SK-N-SH treated with all-trans-retinoic acid at 6 μM for 48 hours (cell line): ENCODE data around the gene NTSR1.

Experiments
- ATAC-seq: fragments of 200-7000 bp; cut with Tn5 transposase; 3 replicates; pipeline ENCODE4 v1.9.1; 2020; ENCODE audit warnings: mild to moderate bottlenecking, moderate library complexity
- ARNTL ChIP-seq: fragments of 450-650 bp; formaldehyde crosslinking; IDR thresholded peaks from 2 replicates; pipeline ENCODE4 v1.5.0; 2020; ENCODE audit warnings: low read depth, mild to moderate bottlenecking, moderate library complexity, borderline replicate concordance
- BACH2 ChIP-seq: fragments of 250-450 bp; sonication (Bioruptor Pico); IDR thresholded peaks from 2 replicates; pipeline ENCODE4 v1.9.0; 2021; ENCODE audit warnings: mild to moderate bottlenecking, borderline replicate concordance
- CREB5 ChIP-seq: fragments of 250-450 bp; sonication (Bioruptor Pico); IDR thresholded peaks from 2 replicates; pipeline ENCODE4 v1.5.1; 2020; ENCODE audit warnings: low read depth, mild to moderate bottlenecking, moderate library complexity
- CSDC2 ChIP-seq: fragments of 250-450 bp; sonication (Bioruptor Pico); IDR thresholded peaks from 2 replicates; pipeline ENCODE4 v1.5.0; 2020; ENCODE audit warnings: mild to moderate bottlenecking, moderate library complexity
- CSRNP3 ChIP-seq: fragments of 250-450 bp; sonication (Bioruptor Pico); IDR thresholded peaks from 2 replicates; pipeline ENCODE4 v1.5.1; 2021; ENCODE audit warnings: mild to moderate bottlenecking, moderate library complexity
- ESRRG ChIP-seq: fragments of 250-450 bp; sonication (Bioruptor Pico); IDR thresholded peaks from 2 replicates; pipeline ENCODE4 v1.6.1; 2021; ENCODE audit warnings: mild to moderate bottlenecking
- GLIS3 ChIP-seq: fragments of 250-450 bp; sonication (Bioruptor Pico); IDR thresholded peaks from 2 replicates; pipeline ENCODE4 v1.5.0; 2020; ENCODE audit warnings: mild to moderate bottlenecking, moderate library complexity
- ISL1 ChIP-seq: fragments of 250-450 bp; sonication (Bioruptor Pico); IDR thresholded peaks from 2 replicates; pipeline ENCODE4 v2.1.2; 2022; ENCODE audit warnings: mild to moderate bottlenecking, moderate library complexity
- OSR1 ChIP-seq: fragments of 250-450 bp; sonication (Bioruptor Pico); IDR thresholded peaks from 2 replicates; pipeline ENCODE4 v1.8.0; 2022; ENCODE audit warnings: moderate library complexity, mild to moderate bottlenecking, inconsistent platforms
- PATZ1 ChIP-seq: fragments of 250-450 bp; sonication (Bioruptor Pico); IDR thresholded peaks from 2 replicates; pipeline ENCODE4 v1.8.0; 2020; ENCODE audit warnings: mild to moderate bottlenecking, moderate library complexity, borderline replicate concordance
- PPARA ChIP-seq: fragments of 250-450 bp; sonication (Bioruptor Pico); IDR thresholded peaks from 2 replicates; pipeline ENCODE4 v1.5.0; 2020; ENCODE audit warnings: mild to moderate bottlenecking, borderline replicate concordance
- RARB ChIP-seq: fragments of 250-450 bp; sonication (Bioruptor Pico); IDR thresholded peaks from 2 replicates; pipeline ENCODE4 v1.8.0; 2021; ENCODE audit warnings: mild to moderate bottlenecking, moderate library complexity
- SNAI2 ChIP-seq: fragments of 250-450 bp; sonication (Bioruptor Pico); IDR thresholded peaks from 2 replicates; pipeline ENCODE4 v1.5.0; 2020; ENCODE audit warnings: mild to moderate bottlenecking, moderate library complexity
- TCF4 ChIP-seq: fragments of 250-450 bp; sonication (Bioruptor Pico); IDR thresholded peaks from 2 replicates; pipeline ENCODE4 v1.8.0; 2021; ENCODE audit warnings: mild to moderate bottlenecking, moderate library complexity, borderline replicate concordance
- TOX ChIP-seq: fragments of 250-450 bp; sonication (Bioruptor Pico); IDR thresholded peaks from 2 replicates; pipeline ENCODE4 v1.8.0; 2021; ENCODE audit warnings: mild to moderate bottlenecking, moderate library complexity, borderline replicate concordance
- ZFP3 ChIP-seq: fragments of 250-450 bp; sonication (Bioruptor Pico); IDR thresholded peaks from 2 replicates; pipeline ENCODE4 v1.5.0; 2020; ENCODE audit warnings: mild to moderate bottlenecking, moderate library complexity
- ZNF565 ChIP-seq: fragments of 450-650 bp; formaldehyde crosslinking; conservative IDR thresholded peaks from 2 replicates; pipeline ENCODE4 v1.5.0; 2020; ENCODE audit warnings: low read depth, mild to moderate bottlenecking, moderate library complexity
- ZNF8 ChIP-seq: fragments of 450-650 bp; formaldehyde crosslinking; IDR thresholded peaks from 2 replicates; pipeline ENCODE4 v1.5.0; 2020; ENCODE audit warnings: mild to moderate bottlenecking, moderate library complexity
- TF ChIP-seq, protein P1 (sequence below): fragments of 250-450 bp; sonication (Bioruptor Pico); IDR thresholded peaks from 2 replicates; pipeline ENCODE4 v1.8.0; 2021; ENCODE audit warnings: low read depth, mild to moderate bottlenecking, moderate library complexity, borderline replicate concordance
- TF ChIP-seq, protein P2 (sequence below): fragments of 250-450 bp; sonication (Bioruptor Pico); IDR thresholded peaks from 2 replicates; pipeline ENCODE4 v1.5.0; 2020; ENCODE audit warnings: mild to moderate bottlenecking, moderate library complexity

Gene NTSR1

DNA sequence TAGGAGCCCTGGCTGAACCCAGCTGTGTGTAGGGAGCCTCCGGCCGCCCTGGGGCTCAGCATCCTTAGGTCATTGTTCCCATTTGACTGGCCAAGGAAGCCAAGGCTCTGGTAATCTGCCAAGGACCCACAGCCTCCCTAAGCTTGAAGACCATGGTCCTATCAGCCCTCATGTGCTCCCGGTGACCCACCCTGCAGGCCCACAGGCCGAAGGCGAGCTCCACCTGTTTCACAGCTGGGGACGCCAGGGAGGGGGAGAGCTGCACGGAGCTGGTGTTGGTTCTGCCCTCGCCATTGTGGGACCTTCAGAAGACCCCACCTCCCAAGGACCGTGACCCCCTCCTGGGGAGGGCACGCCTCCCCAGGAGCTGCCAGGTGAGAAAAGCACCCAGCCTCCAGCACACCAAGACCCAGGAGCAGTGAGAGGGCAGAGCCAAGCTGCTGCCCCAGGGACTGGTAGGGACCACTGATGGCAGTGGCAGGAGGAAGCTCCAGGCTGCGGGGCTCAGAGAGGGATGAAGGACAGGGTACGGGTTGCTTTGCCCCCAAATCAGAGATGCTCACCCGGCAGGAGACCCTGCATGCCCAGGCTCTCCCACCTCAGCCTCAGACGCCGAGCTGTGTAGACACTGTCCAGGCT, 56.9 kb downstream of the NTSR1 start:
- TF ChIP-seq ZNF8 (CRISPR knock-in tag) (no peak), BACH2 (CRISPR knock-in tag) (no peak), CSRNP3 (CRISPR knock-in tag) (no peak), TOX (CRISPR knock-in tag) (no peak), SNAI2 (no peak), CSDC2 (CRISPR knock-in tag) (no peak), ZFP3 (no peak), ISL1 (CRISPR knock-in tag) (no peak), ESRRG (no peak), PATZ1 (CRISPR knock-in tag) (no peak), RARB (CRISPR knock-in tag) (no peak), PPARA (CRISPR knock-in tag) (no peak), GLIS3 (no peak), OSR1 (CRISPR knock-in tag) (no peak), ARNTL (CRISPR knock-in tag) (no peak)
- TF ChIP-seq, protein P1, sequence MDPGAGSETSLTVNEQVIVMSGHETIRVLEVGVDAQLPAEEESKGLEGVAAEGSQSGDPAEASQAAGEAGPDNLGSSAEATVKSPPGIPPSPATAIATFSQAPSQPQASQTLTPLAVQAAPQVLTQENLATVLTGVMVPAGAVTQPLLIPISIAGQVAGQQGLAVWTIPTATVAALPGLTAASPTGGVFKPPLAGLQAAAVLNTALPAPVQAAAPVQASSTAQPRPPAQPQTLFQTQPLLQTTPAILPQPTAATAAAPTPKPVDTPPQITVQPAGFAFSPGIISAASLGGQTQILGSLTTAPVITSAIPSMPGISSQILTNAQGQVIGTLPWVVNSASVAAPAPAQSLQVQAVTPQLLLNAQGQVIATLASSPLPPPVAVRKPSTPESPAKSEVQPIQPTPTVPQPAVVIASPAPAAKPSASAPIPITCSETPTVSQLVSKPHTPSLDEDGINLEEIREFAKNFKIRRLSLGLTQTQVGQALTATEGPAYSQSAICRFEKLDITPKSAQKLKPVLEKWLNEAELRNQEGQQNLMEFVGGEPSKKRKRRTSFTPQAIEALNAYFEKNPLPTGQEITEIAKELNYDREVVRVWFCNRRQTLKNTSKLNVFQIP (CRISPR knock-in tag): no peak
- TF ChIP-seq, protein P2, sequence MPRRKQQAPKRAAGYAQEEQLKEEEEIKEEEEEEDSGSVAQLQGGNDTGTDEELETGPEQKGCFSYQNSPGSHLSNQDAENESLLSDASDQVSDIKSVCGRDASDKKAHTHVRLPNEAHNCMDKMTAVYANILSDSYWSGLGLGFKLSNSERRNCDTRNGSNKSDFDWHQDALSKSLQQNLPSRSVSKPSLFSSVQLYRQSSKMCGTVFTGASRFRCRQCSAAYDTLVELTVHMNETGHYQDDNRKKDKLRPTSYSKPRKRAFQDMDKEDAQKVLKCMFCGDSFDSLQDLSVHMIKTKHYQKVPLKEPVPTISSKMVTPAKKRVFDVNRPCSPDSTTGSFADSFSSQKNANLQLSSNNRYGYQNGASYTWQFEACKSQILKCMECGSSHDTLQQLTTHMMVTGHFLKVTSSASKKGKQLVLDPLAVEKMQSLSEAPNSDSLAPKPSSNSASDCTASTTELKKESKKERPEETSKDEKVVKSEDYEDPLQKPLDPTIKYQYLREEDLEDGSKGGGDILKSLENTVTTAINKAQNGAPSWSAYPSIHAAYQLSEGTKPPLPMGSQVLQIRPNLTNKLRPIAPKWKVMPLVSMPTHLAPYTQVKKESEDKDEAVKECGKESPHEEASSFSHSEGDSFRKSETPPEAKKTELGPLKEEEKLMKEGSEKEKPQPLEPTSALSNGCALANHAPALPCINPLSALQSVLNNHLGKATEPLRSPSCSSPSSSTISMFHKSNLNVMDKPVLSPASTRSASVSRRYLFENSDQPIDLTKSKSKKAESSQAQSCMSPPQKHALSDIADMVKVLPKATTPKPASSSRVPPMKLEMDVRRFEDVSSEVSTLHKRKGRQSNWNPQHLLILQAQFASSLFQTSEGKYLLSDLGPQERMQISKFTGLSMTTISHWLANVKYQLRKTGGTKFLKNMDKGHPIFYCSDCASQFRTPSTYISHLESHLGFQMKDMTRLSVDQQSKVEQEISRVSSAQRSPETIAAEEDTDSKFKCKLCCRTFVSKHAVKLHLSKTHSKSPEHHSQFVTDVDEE (CRISPR knock-in tag): no peak
- no peak for ATAC-seq

GRCh38 chr20:62766071-62766450, 57.4 kb downstream of the NTSR1 start:
- TF ChIP-seq OSR1 (CRISPR knock-in tag) (no peak), ZNF8 (CRISPR knock-in tag) (no peak), ZNF565 (CRISPR knock-in tag) (no peak), CREB5 (CRISPR knock-in tag) (no peak), RARB (CRISPR knock-in tag) (no peak), PATZ1 (CRISPR knock-in tag) (no peak), TCF4 (CRISPR knock-in tag) (no peak), ISL1 (CRISPR knock-in tag) (no peak), SNAI2 (no peak), ZFP3 (no peak), CSRNP3 (CRISPR knock-in tag) (no peak), ESRRG (no peak), PPARA (CRISPR knock-in tag) (no peak), TOX (CRISPR knock-in tag) (no peak)
- TF ChIP-seq, protein P1 (CRISPR knock-in tag): no peak
- TF ChIP-seq, protein P2 (CRISPR knock-in tag): no peak
- ATAC-seq: no peak
